HS-27A (cell line): ENCODE data around the gene RECK.
A peak's percentile ranks its signal among the peaks of the same experiment; 100 is the strongest.
"Not testable (repeated sequence)": the region's sequence is repeated elsewhere in the genome, so short reads cannot be mapped to it uniquely, and the experiment has no call there.

ENCODE experiments used
- DNase-seq: peaks from one replicate; pipeline ENCODE4 v3.0.0-alpha.2; 2012; ENCODE audit warnings: low read depth, missing footprints

Gene RECK

GRCh38 chr9:36036780-36037548 lies at the start of gene RECK:
RECK (plus strand) TSS chr9:36036913; CDS start chr9:36036999, 86 bp downstream.
- no peak for DNase-seq

GRCh38 chr9:35990155-35990554 lies 46.6 kb upstream of the RECK start:
- no peak for DNase-seq

GRCh38 chr9:35993136-35993535 lies 43.6 kb upstream of the RECK start:
- not testable (repeated sequence) for DNase-seq

- no peak for DNase-seq
These were observed 42.6 kb upstream of the RECK start for GRCh38 chr9:35993976-35994720.

GRCh38 chr9:35994959-35995358 lies 41.8 kb upstream of the RECK start:
- DNase-seq: no peak

GRCh38 chr9:35996358-35996970 lies 40.2 kb upstream of the RECK start:
- peak; percentile 62 for DNase-seq

GRCh38 chr9:35997016-35997415 lies 39.7 kb upstream of the RECK start:
- not testable (repeated sequence) for DNase-seq

GRCh38 chr9:35998333-35998732 lies 38.4 kb upstream of the RECK start:
- no peak for DNase-seq

GRCh38 chr9:36005891-36006290 lies 30.8 kb upstream of the RECK start:
- no peak for DNase-seq

GRCh38 chr9:36006549-36007315 lies 30.0 kb upstream of the RECK start:
- no peak for DNase-seq

- DNase-seq: no peak
These were observed 29.4 kb upstream of the RECK start for GRCh38 chr9:36007316-36007708.

- DNase-seq: no peak
These were observed 28.9 kb upstream of the RECK start for GRCh38 chr9:36007852-36008251.

- peak; percentile 79 for DNase-seq
These were observed 27.9 kb upstream of the RECK start for GRCh38 chr9:36008774-36009300.

GRCh38 chr9:36011379-36011778 lies 25.3 kb upstream of the RECK start:
- DNase-seq: no peak

GRCh38 chr9:36017278-36017677 lies 19.4 kb upstream of the RECK start:
- DNase-seq: no peak

GRCh38 chr9:36018129-36018528 lies 18.6 kb upstream of the RECK start:
- DNase-seq: no peak

GRCh38 chr9:36018891-36019720 lies 17.6 kb upstream of the RECK start:
- DNase-seq: no peak

- no peak for DNase-seq
These were observed 14.7 kb upstream of the RECK start for GRCh38 chr9:36021968-36022367.

- no peak for DNase-seq
These were observed 13.3 kb upstream of the RECK start for GRCh38 chr9:36023260-36024048.

GRCh38 chr9:36025746-36026145 lies 11.0 kb upstream of the RECK start:
- DNase-seq: no peak
